ENCODE results near the gene LTBP1. TPM values are rescaled to one million over a fixed set of nuclear protein-coding genes. Genes with fewer than 3 reads are reported as not detected.

LTBP1 gene
- total RNA-seq, 1 donor from 2014 or later, result 0.07 TPM

DNA sequence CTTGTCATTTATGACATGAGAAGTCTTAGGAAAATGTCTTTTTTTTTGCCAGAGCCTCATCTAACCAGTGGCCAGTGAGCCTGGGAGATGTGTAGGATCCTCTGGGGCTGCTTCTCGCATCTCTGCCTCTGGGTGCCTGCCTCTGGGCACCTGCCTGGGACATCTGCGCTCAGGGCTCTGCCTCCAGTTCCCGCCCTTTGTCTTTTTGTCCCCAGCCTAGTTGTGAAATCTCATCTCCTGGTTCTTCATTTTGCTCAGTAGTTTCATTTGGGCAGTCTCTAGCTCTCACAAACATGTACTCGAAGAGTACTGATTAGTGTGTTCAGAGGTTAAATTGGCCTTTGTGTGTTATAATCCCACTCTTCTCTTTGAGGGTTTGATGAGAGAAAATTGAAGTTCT is 92.0 kb downstream of the LTBP1 start:
- H3K27ac Mint-ChIP-seq, result no peak overlapping the region
- H3K4me1 Mint-ChIP-seq, result no peaks in the 10 kb centered on the region
- H3K27me3 Mint-ChIP-seq, result no peaks in the 10 kb centered on the region
- CTCF ChIA-PET, result no interaction called here
- POLR2A ChIA-PET, result no interaction called here
- TF ChIP-seq, protein P1, sequence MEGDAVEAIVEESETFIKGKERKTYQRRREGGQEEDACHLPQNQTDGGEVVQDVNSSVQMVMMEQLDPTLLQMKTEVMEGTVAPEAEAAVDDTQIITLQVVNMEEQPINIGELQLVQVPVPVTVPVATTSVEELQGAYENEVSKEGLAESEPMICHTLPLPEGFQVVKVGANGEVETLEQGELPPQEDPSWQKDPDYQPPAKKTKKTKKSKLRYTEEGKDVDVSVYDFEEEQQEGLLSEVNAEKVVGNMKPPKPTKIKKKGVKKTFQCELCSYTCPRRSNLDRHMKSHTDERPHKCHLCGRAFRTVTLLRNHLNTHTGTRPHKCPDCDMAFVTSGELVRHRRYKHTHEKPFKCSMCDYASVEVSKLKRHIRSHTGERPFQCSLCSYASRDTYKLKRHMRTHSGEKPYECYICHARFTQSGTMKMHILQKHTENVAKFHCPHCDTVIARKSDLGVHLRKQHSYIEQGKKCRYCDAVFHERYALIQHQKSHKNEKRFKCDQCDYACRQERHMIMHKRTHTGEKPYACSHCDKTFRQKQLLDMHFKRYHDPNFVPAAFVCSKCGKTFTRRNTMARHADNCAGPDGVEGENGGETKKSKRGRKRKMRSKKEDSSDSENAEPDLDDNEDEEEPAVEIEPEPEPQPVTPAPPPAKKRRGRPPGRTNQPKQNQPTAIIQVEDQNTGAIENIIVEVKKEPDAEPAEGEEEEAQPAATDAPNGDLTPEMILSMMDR (IDR thresholded peaks at IDR 0.05), result no peak
- intact Hi-C loops (cut with micrococcal nuclease), result no loop called here
- DNase-seq, result no peak
- H3K9me3 Mint-ChIP-seq, result no peaks in the 10 kb centered on the region
- H3K36me3 Mint-ChIP-seq (ENCODE audit: low read depth), result no peaks in the 10 kb centered on the region
- H3K4me3 Mint-ChIP-seq, result no peak overlapping the region
- ATAC-seq (ENCODE audit: low read depth), result no peak

DNA sequence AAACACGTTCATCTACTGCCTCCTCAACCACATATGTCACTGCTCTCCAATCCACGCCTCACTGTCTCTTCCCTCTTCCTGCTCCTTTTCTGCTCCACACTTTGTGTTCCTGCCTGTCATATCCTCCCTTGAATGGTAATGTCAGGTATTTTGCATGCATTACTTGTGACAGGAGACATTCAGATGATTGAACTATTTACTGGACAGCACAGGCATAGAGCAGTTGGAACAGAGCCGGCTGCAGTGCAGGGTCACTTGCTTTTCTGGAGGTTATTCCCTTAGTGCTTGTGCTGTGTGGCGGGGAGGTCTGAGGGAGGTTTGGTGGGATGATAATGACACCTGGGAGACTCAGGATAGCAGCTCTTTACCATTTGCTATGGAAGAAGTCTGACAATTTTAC is 93.8 kb downstream of the LTBP1 start:
- ATAC-seq (ENCODE audit: low read depth) (no peak), DNase-seq (no peak)
- H3K27ac Mint-ChIP-seq, result no peak overlapping the region
- H3K27me3 Mint-ChIP-seq, result no peaks in the 10 kb centered on the region
- ChIA-PET POLR2A (no interaction called here), CTCF (no interaction called here)
- no peaks in the 10 kb centered on the region for H3K9me3 Mint-ChIP-seq
- no peaks in the 10 kb centered on the region for H3K4me1 Mint-ChIP-seq
- TF ChIP-seq, protein P1 (IDR thresholded peaks at IDR 0.05), result no peak
- H3K4me3 Mint-ChIP-seq, result no peak overlapping the region
- no peaks in the 10 kb centered on the region for H3K36me3 Mint-ChIP-seq (ENCODE audit: low read depth)
- intact Hi-C loops (cut with micrococcal nuclease), result no loop called here

DNA sequence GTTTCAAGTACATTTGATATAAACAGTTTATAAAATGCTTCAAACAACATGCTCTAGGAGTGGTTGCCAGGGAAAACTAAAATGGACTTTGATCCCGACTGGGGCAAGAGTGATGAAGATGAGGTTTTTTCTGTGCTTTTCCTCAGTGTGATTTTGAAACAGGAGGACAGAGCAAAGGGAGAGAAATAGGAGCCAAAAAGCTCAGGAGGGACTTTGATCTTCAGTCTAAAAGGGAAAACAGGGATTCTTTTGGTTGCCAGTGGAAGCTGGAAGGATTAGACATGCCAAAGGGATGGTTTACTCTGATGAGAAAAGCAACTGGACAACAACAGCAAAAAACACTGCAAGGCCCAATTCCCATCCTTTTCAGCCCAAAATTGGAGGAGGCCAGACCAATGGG is 95.5 kb downstream of the LTBP1 start:
- H3K4me3 Mint-ChIP-seq, result no peak overlapping the region
- DNase-seq (no peak), ATAC-seq (ENCODE audit: low read depth) (no peak)
- ChIA-PET POLR2A (no interaction called here), CTCF (no interaction called here)
- peaks cover 3% of the 10 kb centered on the region for H3K27me3 Mint-ChIP-seq
- H3K9me3 Mint-ChIP-seq, result no peaks in the 10 kb centered on the region
- H3K4me1 Mint-ChIP-seq, result no peaks in the 10 kb centered on the region
- no peaks in the 10 kb centered on the region for H3K36me3 Mint-ChIP-seq (ENCODE audit: low read depth)
- TF ChIP-seq, protein P1 (IDR thresholded peaks at IDR 0.05), result no peak
- H3K27ac Mint-ChIP-seq, result no peak overlapping the region
- intact Hi-C loops (cut with micrococcal nuclease), result no loop called here

DNA sequence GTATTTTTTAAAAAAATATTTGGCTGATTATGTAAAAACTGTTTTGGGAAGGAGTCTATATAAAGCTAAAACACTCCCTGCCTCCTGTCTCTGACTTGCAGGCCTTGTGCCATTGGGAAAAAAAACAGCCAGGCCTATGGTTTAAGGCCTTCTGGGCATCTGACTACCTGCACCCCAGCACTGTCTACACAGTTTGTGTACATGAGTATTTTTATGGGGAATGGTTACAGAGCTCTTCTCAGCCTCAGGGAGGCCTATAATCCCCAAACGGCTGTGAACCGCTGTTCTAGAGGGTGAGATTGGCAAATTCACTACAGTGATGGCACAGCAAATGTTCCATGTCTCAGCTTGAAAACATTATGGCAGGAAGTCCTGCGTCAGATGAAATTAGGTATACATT is 96.1 kb downstream of the LTBP1 start:
- intact Hi-C loops (cut with micrococcal nuclease), result no loop called here
- TF ChIP-seq, protein P1 (IDR thresholded peaks at IDR 0.05), result no peak
- H3K36me3 Mint-ChIP-seq (ENCODE audit: low read depth), result no peaks in the 10 kb centered on the region
- no peak for ATAC-seq (ENCODE audit: low read depth)
- ChIA-PET CTCF (no interaction called here), POLR2A (no interaction called here)
- H3K9me3 Mint-ChIP-seq, result no peaks in the 10 kb centered on the region
- no peak for DNase-seq
- no peak overlapping the region for H3K4me3 Mint-ChIP-seq
- H3K4me1 Mint-ChIP-seq, result no peaks in the 10 kb centered on the region
- peaks cover 5% of the 10 kb centered on the region for H3K27me3 Mint-ChIP-seq
- no peak overlapping the region for H3K27ac Mint-ChIP-seq

DNA sequence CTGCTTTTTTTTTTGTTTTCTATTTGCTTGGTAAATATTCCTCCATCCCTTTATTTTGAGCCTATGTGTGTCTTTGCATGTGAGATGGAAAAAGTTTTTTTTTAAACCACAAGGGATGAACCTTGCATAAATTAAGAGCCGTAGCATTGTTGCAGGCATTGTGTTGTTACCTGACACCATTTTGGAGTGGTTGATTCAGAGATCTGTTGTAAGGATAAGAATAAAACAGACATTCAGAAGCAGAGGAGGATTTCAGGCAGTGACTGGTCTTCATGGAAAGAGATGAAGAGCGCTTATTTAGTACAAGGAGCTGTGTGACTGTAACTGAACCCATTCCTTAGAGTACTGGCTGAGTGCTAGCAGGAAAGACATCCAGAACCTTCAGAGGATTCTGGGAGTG is 101.2 kb downstream of the LTBP1 start:
- H3K9me3 Mint-ChIP-seq, result no peaks in the 10 kb centered on the region
- CTCF ChIA-PET, result no interaction called here
- intact Hi-C loops (cut with micrococcal nuclease), result no loop called here
- ATAC-seq (ENCODE audit: low read depth) (no peak), DNase-seq (no peak)
- POLR2A ChIA-PET, result no interaction called here
- H3K36me3 Mint-ChIP-seq (ENCODE audit: low read depth), result no peaks in the 10 kb centered on the region
- no peak overlapping the region for H3K4me3 Mint-ChIP-seq
- no peak overlapping the region for H3K27ac Mint-ChIP-seq
- peaks cover 5% of the 10 kb centered on the region for H3K27me3 Mint-ChIP-seq
- TF ChIP-seq, protein P1 (IDR thresholded peaks at IDR 0.05), result no peak
- no peaks in the 10 kb centered on the region for H3K4me1 Mint-ChIP-seq

Measured in activated B cell treated with CpG ODN at 0.5 μM for 24 hours (primary cell).